HepG2 (cell line): Measurements from ENCODE around the gene CLDN7. TPM values are rescaled to one million over a fixed set of nuclear protein-coding genes. Genes with fewer than 3 reads are reported as not detected.

Source experiments
- DMAP1 ChIP-seq: IDR thresholded peaks from 2 replicates; pipeline ENCODE4 v1.6.1; 2016
- FOXP4 ChIP-seq: sonication (generic); formaldehyde crosslinking; IDR thresholded peaks from 2 replicates; pipeline ENCODE4 v1.4.0; 2020; ENCODE audit warnings: missing genetic modification reagents
- MAZ ChIP-seq, 2 experiments: sonication (generic) in 1 of 2; formaldehyde crosslinking in 1 of 2; IDR thresholded peaks; 2 replicates each; pipeline versions ENCODE4 v1.5.0 to v1.6.1; 2012 to 2020; ENCODE audit warnings: low read depth in 2 of 2, mild to moderate bottlenecking in 2 of 2, borderline replicate concordance in 1 of 2, improper control_type of control experiment in 1 of 2, low read length in 1 of 2, missing genetic modification reagents in 1 of 2, moderate library complexity in 1 of 2
- THAP9 ChIP-seq: sonication (generic); formaldehyde crosslinking; IDR thresholded peaks from 2 replicates; pipeline ENCODE4; 2020; ENCODE audit warnings: missing genetic modification reagents, mild to moderate bottlenecking, borderline replicate concordance
- XBP1 ChIP-seq: sonication (generic); formaldehyde crosslinking; IDR thresholded peaks from 2 replicates; pipeline ENCODE4 v1.5.0; 2020; ENCODE audit warnings: missing genetic modification reagents
- ZBTB49 ChIP-seq: sonication (generic); formaldehyde crosslinking; IDR thresholded peaks from 2 replicates; pipeline ENCODE4 v1.4.0; 2020; ENCODE audit warnings: missing genetic modification reagents, borderline replicate concordance
- ZNF224 ChIP-seq: sonication (generic); formaldehyde crosslinking; IDR thresholded peaks from 2 replicates; pipeline ENCODE4 v1.5.0; 2020; ENCODE audit warnings: mild to moderate bottlenecking, missing genetic modification reagents
- ZNF781 ChIP-seq: sonication (generic); formaldehyde crosslinking; IDR thresholded peaks from 2 replicates; pipeline ENCODE4 v1.5.1; 2020; ENCODE audit warnings: borderline replicate concordance, mild to moderate bottlenecking, missing genetic modification reagents; ENCODE audit errors: not compliant biosample characterization
- ZSCAN30 ChIP-seq: sonication (generic); formaldehyde crosslinking; IDR thresholded peaks from 2 replicates; pipeline ENCODE4 v1.5.0; 2020; ENCODE audit warnings: mild to moderate bottlenecking, missing genetic modification reagents
- polyA plus RNA-seq, 8 experiments: library from polyadenylated mRNA; depleted of rRNA in 3 of 8; stranded (reverse) in 7 of 8; unstranded in 1 of 8; fragments of >200 nt; fragmentation: Illumina TruSeq in 4 of 8; extraction: Trizol in 4 of 8; gene quantifications; 2 replicates each; pipeline versions ENCODE4 v1.2.1 to v1.2.3, GENCODE V29; 2011 to 2016; ENCODE audit warnings: low read depth in 4 of 8, missing spikeins in 1 of 8, mixed read lengths in 1 of 8; ENCODE audit not compliant: insufficient read depth in 1 of 8
- total RNA-seq, 5 experiments: library from RNA; depleted of rRNA; stranded (reverse); fragments of >200 nt; fragmentation: Illumina TruSeq; extraction: Trizol; gene quantifications; 2 replicates each; pipeline ENCODE4 v1.2.3, GENCODE V29; 2016; ENCODE audit warnings: low read depth in 1 of 5
- TF ChIP-seq, protein P1 (sequence below): sonication (generic); formaldehyde crosslinking; IDR thresholded peaks from 2 replicates; pipeline ENCODE4 v1.8.0; 2022; ENCODE audit warnings: missing genetic modification reagents, mild to moderate bottlenecking, inconsistent platforms, borderline replicate concordance
- TF ChIP-seq, protein P2 (sequence below): sonication (generic); formaldehyde crosslinking; IDR thresholded peaks from 2 replicates; pipeline ENCODE4 v1.4.0; 2020; ENCODE audit warnings: missing genetic modification reagents, borderline replicate concordance
- TF ChIP-seq, protein P3 (sequence below): sonication (generic); formaldehyde crosslinking; IDR thresholded peaks from 2 replicates; pipeline ENCODE4 v1.8.0; 2022; ENCODE audit warnings: missing genetic modification reagents, mild to moderate bottlenecking, moderate library complexity, borderline replicate concordance

The CLDN7 gene
- total and polyA plus RNA-seq, 2 of the 13 experiments (the other 11 are each of a cell fraction or from before 2014, with no cell fraction given): not detected

DNA sequence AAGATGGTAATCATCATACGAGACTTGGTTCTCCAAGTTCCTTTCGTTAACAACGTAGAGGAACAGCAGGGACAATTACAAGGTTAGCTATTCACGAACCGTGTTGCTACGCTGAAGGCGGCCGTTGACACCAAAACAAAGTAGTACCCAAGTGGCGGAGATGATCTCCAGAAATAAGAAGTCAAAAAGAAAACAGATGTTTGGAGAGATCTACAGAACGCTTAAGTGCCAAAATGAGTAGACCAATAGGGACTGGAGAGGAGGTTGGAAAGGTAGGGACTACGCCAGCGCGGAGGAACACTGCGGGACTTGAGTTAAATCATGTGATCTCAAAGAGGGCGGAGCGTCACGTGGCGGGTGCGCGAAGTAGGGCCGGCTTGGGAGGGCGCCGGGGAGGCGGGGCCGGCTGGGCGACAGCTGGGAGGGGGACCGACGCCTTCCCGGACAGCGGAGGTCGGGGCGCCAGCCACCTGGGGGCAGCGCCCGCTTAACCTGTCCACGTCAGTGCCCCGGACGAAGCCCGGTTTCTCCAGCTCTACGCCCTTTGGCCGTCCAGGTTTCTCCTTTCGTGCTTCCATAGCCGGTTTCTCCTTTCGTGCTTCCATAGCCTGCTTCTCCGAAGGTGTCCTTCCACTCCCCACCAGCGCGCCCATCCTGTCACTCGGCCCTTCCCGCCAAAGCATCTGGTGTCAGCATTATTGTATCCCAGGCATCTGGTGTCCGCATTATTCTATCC, 19.4 kb downstream of the CLDN7 start (continued):
- TF ChIP-seq, protein P1, sequence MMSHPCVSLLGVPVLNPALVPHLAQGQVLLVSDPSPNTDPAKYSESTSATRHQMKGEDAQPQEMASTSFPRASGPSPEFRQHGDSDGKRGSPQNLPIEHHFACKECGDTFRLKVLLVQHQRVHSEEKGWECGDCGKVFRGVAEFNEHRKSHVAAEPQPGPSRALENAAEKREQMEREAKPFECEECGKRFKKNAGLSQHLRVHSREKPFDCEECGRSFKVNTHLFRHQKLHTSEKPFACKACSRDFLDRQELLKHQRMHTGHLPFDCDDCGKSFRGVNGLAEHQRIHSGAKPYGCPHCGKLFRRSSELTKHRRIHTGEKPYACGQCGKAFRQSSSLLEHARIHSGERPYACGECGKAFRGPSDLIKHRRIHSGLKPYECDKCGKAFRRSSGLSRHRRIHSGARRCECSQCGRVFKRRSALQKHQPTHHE (CRISPR knock-in tag): peak; percentile 25; the same call in 1 of the 2 replicates
- TF ChIP-seq FOXP4 (CRISPR knock-in tag) (peak; percentile 73), ZNF224 (CRISPR knock-in tag) (0 out of 2 replicates have a peak, but pooled peaks have one; percentile 73), DMAP1 (CRISPR knock-in tag) (peak; percentile 93), THAP9 (CRISPR knock-in tag) (no peak), ZBTB49 (CRISPR knock-in tag) (no peak), ZNF781 (CRISPR knock-in tag) (no peak), ZSCAN30 (CRISPR knock-in tag) (no peak; the same call in 1 of the 2 replicates), XBP1 (CRISPR knock-in tag) (no peak), MAZ (IDR thresholded peaks at IDR 0.05; ENCODE audit: borderline replicate concordance, low read depth, low read length) (peak; percentile 82; the same call in 1 of the 2 replicates), MAZ (CRISPR knock-in tag; IDR thresholded peaks at IDR 0.05; ENCODE audit: low read depth) (no peak; the same call in none of the 2 replicates)
- TF ChIP-seq, protein P2, sequence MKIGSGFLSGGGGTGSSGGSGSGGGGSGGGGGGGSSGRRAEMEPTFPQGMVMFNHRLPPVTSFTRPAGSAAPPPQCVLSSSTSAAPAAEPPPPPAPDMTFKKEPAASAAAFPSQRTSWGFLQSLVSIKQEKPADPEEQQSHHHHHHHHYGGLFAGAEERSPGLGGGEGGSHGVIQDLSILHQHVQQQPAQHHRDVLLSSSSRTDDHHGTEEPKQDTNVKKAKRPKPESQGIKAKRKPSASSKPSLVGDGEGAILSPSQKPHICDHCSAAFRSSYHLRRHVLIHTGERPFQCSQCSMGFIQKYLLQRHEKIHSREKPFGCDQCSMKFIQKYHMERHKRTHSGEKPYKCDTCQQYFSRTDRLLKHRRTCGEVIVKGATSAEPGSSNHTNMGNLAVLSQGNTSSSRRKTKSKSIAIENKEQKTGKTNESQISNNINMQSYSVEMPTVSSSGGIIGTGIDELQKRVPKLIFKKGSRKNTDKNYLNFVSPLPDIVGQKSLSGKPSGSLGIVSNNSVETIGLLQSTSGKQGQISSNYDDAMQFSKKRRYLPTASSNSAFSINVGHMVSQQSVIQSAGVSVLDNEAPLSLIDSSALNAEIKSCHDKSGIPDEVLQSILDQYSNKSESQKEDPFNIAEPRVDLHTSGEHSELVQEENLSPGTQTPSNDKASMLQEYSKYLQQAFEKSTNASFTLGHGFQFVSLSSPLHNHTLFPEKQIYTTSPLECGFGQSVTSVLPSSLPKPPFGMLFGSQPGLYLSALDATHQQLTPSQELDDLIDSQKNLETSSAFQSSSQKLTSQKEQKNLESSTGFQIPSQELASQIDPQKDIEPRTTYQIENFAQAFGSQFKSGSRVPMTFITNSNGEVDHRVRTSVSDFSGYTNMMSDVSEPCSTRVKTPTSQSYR (CRISPR knock-in tag): peak; percentile 63; the same call in 1 of the 2 replicates
- TF ChIP-seq, protein P3, sequence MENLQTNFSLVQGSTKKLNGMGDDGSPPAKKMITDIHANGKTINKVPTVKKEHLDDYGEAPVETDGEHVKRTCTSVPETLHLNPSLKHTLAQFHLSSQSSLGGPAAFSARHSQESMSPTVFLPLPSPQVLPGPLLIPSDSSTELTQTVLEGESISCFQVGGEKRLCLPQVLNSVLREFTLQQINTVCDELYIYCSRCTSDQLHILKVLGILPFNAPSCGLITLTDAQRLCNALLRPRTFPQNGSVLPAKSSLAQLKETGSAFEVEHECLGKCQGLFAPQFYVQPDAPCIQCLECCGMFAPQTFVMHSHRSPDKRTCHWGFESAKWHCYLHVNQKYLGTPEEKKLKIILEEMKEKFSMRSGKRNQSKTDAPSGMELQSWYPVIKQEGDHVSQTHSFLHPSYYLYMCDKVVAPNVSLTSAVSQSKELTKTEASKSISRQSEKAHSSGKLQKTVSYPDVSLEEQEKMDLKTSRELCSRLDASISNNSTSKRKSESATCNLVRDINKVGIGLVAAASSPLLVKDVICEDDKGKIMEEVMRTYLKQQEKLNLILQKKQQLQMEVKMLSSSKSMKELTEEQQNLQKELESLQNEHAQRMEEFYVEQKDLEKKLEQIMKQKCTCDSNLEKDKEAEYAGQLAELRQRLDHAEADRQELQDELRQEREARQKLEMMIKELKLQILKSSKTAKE (CRISPR knock-in tag): peak; percentile 49; the same call in 1 of the 2 replicates
